ENCODE results near the gene HPS6.

- TF ChIP-seq EZH2phosphoT487 (IDR thresholded peaks at IDR 0.05; ENCODE audit: insufficient read depth, low read depth) (no peak), EZH2 (IDR thresholded peaks at IDR 0.05; ENCODE audit: insufficient read depth, poor library complexity, severe bottlenecking) (no peak)
Observed at GRCh38 chr10:102038410-102038809, 26.7 kb upstream of the HPS6 start.

Data from GM23248 (cell line).